D721Med (cell line): ENCODE results near the gene OSBPL10.

Experiments
- DNase-seq: peaks from one replicate; pipeline ENCODE4 v3.0.0; 2011; ENCODE audit warnings: low spot score; ENCODE audit not compliant: insufficient read length
- FAIRE-seq: peaks from 2 replicates; lab custom pipeline; 2011; peaks lifted over from hg19 to GRCh38; lab: Jason Lieb, UNC
- CTCF ChIP-seq: IDR thresholded peaks from 2 replicates; pipeline ENCODE4 v1.5.1; 2012; ENCODE audit warnings: mild to moderate bottlenecking, control low read depth; ENCODE audit not compliant: insufficient read depth; ENCODE audit errors: missing control alignments

Gene OSBPL10

DNA sequence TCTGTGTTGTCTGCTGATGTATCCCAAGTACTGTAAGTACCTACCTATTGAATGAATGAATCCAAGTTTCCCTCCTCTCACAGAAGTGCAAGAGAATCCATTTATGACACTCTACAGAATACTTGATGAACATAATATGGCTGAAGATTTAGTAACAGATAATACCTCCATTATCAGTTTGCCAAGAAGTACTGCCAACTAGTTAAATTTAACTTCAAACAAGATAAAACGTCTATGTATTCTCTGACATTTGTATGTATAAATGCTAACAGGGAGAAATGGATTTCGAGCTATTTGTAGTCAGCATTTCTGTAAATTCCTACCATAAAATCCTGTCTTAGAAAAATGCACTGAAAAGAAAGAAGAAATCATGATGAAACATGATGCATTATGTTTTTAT lies 230.7 kb downstream of the OSBPL10 start:
- FAIRE-seq: no peak
- no peak for TF ChIP-seq CTCF

GRCh38 chr3:31748933-31749295 lies 232.1 kb downstream of the OSBPL10 start:
- FAIRE-seq (no peak), DNase-seq (no peak)
- no peak for TF ChIP-seq CTCF

More for the DNA sequence above, 230.7 kb downstream of the OSBPL10 start:
- DNase-seq: no peak

- DNase-seq (no peak), FAIRE-seq (no peak)
- TF ChIP-seq CTCF: no peak
These were observed 232.7 kb downstream of the OSBPL10 start for GRCh38 chr3:31748281-31748932.

GRCh38 chr3:31747785-31748184 lies 233.3 kb downstream of the OSBPL10 start:
- TF ChIP-seq CTCF: no peak
- FAIRE-seq (no peak), DNase-seq (no peak)

- no peak for TF ChIP-seq CTCF
- FAIRE-seq (no peak), DNase-seq (no peak)
These were observed 236.1 kb downstream of the OSBPL10 start for GRCh38 chr3:31744913-31745312.

- DNase-seq: no peak
- no peak for TF ChIP-seq CTCF
- FAIRE-seq: no peak
These were observed 237.6 kb downstream of the OSBPL10 start for GRCh38 chr3:31743331-31744089.

DNA sequence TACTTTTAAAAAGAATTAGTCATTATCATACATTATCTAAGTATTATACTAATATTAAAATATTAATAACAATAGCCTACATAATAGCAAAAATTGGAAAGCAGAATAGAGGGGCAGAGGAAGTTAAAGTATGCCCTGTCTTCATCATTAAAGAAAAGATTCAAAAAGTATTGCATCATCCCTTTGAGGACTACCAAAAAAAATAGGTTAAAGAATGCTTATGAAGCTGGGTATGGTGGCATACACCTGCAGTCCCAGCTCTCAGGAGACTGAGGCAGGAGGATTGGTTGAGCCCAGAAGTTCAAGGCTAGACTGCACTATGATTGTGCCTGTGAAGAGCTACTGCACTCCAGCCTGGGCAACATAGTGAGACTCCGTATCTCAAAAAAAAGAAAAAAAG lies 240.7 kb downstream of the OSBPL10 start:
- no peak for DNase-seq
- FAIRE-seq: no peak
- TF ChIP-seq CTCF: no peak
